LNCAP (cell line): Measurements from ENCODE around the gene MRPS12.

Experiments used
- TF ChIP-seq, protein P1 (sequence below): fragments of 450-650 bp; IDR thresholded peaks from 2 replicates; pipeline ENCODE4 v1.5.1; 2017; ENCODE audit warnings: mild to moderate bottlenecking

Gene MRPS12

DNA sequence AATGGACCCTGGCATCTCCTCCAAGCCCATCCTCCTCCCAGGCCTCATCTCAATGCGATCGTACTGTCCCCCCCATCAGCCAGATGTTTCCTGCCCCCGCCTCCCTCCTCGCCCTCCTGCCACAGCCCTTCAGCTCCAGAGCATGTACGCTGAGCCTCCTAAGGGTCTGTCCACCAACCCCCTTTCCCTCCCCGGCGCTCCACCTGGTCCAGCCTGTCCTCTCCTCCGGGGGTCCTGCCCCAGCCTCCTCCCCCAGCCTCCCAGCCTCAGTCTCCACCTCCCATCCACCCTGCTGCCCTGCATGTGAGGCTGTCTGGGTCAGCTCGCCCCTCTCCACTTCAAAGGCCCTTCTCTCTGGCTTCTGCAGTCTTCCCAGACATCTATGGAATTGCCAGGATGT lies 35.8 kb upstream of the MRPS12 start:
- TF ChIP-seq, protein P1, sequence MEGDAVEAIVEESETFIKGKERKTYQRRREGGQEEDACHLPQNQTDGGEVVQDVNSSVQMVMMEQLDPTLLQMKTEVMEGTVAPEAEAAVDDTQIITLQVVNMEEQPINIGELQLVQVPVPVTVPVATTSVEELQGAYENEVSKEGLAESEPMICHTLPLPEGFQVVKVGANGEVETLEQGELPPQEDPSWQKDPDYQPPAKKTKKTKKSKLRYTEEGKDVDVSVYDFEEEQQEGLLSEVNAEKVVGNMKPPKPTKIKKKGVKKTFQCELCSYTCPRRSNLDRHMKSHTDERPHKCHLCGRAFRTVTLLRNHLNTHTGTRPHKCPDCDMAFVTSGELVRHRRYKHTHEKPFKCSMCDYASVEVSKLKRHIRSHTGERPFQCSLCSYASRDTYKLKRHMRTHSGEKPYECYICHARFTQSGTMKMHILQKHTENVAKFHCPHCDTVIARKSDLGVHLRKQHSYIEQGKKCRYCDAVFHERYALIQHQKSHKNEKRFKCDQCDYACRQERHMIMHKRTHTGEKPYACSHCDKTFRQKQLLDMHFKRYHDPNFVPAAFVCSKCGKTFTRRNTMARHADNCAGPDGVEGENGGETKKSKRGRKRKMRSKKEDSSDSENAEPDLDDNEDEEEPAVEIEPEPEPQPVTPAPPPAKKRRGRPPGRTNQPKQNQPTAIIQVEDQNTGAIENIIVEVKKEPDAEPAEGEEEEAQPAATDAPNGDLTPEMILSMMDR = no peak

DNA sequence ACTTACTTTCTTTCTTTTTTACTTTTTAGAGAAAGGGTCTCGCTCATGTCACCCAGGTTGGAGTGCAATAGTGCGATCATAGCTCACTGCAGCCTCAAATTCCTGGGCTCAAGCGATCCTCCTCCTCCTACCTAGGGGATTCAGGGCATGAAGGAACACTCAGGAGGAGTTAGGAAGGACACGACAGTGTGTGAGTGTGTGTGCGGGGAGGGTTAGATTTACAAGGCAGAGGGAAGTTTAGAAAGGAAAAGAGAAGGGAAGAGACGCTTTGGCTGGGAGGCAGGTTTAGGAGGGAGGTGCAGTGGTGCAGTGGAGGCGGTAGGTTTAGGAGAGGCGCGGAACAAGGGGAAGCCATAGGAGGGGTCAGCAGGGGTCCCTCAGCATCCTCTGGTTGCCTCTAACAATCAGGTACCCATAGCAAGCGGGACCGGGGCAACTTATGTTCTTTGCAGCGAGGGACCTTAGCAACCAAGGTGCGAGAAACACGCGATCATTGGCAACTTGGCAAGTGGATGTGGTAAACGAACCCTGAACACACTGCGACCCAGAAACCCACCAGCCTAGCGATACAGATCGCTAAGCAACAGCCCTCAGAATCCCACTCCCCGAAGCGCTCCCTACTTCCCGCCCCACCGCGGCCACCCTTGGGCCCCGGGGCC lies 31.8 kb upstream of the MRPS12 start:
- TF ChIP-seq, protein P1 = no peak

DNA sequence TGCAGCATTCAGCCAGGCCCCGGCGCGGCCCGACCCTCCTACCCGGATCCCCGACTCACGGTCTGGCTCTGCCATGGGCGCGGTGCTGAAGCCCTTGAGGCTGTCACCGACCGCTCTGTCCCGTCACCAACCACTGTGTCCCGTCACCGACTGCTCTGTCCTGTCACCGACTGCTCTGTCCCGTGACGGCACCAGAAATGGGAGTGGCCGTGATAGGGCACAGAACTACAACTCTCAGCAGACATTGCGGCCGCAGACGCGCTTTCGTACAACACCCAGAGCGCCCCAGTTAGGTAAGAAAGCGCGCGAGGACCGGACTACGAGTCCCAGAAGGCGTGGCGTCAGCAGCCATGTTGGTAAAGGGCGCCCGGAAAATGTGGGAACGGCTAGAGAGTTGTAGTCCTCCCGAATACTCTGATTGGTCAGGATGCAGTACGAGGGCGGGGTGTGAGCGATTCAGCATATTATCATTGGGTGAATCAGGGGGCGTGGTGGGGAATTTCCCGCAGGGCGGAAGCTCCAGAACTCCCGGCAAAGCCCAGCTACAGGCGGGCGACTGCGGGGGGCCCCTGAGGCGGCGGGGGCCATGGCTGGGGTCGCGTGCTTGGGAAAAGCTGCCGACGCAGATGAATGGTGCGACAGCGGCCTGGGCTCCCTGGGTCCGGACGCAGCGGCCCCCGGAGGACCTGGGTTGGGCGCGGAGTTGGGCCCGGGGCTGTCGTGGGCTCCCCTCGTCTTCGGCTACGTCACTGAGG lies 31.1 kb upstream of the MRPS12 start, which contains the start of the genes NFKBIB and SIRT2:
NFKBIB (plus strand) TSS at position 523 of the 755 bp plus-strand sequence; CDS start at position 587, 64 bp downstream.
SIRT2 (minus strand) TSS at position 172 of the 755 bp plus-strand sequence; CDS start at position 75, 97 bp downstream.
- TF ChIP-seq, protein P1 = no peak

DNA sequence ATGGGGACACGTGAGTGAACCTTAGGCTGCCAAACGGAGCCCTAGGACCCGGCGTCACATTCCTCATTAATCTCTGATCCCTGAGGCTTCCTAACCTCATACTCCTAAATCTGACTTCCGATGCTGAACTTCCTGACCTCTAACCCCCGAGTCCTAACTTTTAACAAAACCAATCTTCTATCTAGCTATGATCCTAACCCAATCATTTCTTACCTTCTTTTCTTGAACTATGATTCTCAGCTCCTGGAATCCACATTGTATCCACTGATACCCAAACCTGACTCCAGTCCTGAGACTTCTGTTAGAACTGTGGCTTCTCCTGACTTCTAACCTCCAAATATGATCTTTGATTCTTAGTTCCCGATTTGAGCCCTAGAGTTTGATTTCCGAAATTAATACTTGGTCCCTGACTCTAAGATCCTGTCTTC lies 30.5 kb upstream of the MRPS12 start:
- TF ChIP-seq, protein P1 = no peak

DNA sequence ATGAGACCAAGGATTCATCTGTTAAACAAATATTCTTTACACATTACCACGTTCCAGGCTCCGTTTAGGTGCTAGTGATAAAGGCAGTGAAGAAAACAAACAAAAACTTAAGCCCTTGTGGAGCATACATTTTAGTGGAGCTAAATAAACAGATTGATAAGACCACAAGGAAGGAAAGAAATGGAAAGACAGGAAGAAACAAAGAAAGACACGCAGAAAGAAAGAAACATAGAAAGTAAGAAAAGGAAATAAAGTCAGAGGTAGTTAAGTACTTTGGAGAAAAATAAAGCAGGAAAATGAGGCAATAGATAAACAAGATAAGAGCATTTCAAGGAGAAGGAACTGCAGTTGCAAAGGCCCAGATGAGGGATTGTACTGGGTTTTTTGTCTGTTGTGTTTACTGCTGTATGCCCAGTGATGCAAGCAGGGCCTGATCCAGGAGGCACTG lies 30.0 kb upstream of the MRPS12 start:
- TF ChIP-seq, protein P1 = no peak

DNA sequence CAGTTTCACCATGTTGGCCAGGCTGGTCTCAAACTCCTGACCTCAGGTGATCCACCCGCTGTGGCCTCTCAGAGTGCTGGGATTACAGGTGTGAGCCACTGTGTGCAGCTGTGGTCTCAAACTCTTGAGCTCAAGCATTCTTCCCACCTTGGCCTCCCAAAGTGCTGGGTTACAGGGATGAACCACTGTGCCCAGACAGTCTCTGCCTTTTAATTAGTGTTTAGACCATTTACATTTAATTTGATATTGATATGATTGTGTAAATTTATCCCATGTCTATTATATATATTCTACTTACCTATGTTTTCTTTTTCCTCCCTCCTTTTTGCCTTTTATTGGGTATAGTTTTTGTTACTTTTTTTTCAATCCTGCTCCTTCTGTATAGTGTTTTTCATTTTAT lies 29.1 kb upstream of the MRPS12 start:
- TF ChIP-seq, protein P1 = no peak

DNA sequence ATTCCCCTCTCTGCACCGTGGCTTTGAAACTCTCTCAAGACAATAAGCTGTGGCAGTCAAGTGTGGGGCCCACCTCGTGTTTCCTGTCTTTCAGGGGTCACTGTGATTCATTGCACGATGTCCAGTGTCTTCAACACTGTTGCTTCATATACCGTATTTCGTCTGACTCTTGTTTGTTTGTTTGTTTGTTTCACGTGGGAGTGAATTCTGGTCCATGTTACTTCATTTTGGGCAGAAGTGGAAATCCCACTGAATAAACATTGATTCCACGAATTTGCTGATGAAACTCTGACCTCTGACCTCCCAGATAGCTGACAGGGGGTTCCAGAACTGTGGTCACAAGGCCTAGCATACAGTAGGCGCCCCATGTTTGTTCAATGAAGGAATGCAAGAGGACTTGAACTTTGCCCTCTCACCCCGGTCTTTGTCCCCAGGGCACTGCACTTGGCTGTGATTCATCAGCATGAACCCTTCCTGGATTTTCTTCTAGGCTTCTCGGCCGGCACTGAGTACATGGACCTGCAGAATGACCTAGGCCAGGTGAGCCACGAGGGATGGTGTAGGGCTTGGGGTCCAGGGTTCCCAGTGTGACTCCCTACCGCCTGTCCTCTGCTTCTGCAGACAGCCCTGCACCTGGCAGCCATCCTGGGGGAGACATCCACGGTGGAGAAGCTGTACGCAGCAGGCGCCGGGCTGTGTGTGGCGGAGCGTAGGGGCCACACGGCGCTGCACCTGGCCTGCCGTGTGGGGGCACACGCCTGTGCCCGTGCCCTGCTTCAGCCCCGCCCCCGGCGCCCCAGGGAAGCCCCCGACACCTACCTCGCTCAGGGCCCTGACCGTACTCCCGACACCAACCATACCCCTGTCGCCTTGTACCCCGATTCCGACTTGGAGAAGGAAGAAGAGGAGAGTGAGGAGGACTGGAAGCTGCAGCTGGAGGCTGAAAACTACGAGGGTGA lies 25.9 kb upstream of the MRPS12 start:
- TF ChIP-seq, protein P1 = no peak
